ENCODE measurements around the gene SLC25A20. TPM values are rescaled to one million over a fixed set of nuclear protein-coding genes. Genes with fewer than 3 reads are reported as not detected.

The SLC25A20 gene
- total RNA-seq, 4 donors from 2014 or later = 7.7 to 41.8 (median 15.3) TPM

GRCh38 chr3:48896936-48897335 is 1.7 kb downstream of the SLC25A20 start:
- TF ChIP-seq CTCF (IDR thresholded peaks at IDR 0.05) (no peak), POLR2A (IDR thresholded peaks at IDR 0.05) (no peak)
- Histone ChIP-seq H3K27me3 (no peaks in the 10 kb centered on the region), H3K27ac (no peak overlapping the region), H3K36me3 (no peaks in the 10 kb centered on the region), H3K4me1 (no peaks in the 10 kb centered on the region), H3K4me3 (no peak overlapping the region), H3K9me3 (no peaks in the 10 kb centered on the region)
- intact Hi-C loops (cut with DNase I; ENCODE audit: low total_unique reads) = no loop called here
- no peak for DNase-seq

GRCh38 chr3:48894516-48894915 is 4.2 kb downstream of the SLC25A20 start:
- Histone ChIP-seq H3K4me3 (no peak overlapping the region), H3K27me3 (no peaks in the 10 kb centered on the region), H3K4me1 (no peaks in the 10 kb centered on the region), H3K9me3 (no peaks in the 10 kb centered on the region), H3K27ac (no peak overlapping the region), H3K36me3 (no peaks in the 10 kb centered on the region)
- TF ChIP-seq POLR2A (IDR thresholded peaks at IDR 0.05) (no peak), CTCF (IDR thresholded peaks at IDR 0.05) (no peak)
- DNase-seq = no peak
- intact Hi-C loops (cut with DNase I; ENCODE audit: low total_unique reads) = no loop called here

- Histone ChIP-seq H3K27me3 (no peaks in the 10 kb centered on the region), H3K4me3 (no peak overlapping the region), H3K27ac (no peak overlapping the region), H3K9me3 (no peaks in the 10 kb centered on the region), H3K4me1 (no peaks in the 10 kb centered on the region), H3K36me3 (no peaks in the 10 kb centered on the region)
- intact Hi-C loops (cut with DNase I; ENCODE audit: low total_unique reads) = no loop called here
- DNase-seq = no peak
- TF ChIP-seq CTCF (IDR thresholded peaks at IDR 0.05) (no peak), POLR2A (IDR thresholded peaks at IDR 0.05) (no peak)
These were observed 7.1 kb downstream of the SLC25A20 start for GRCh38 chr3:48891606-48892005.

- Histone ChIP-seq H3K36me3 (no peaks in the 10 kb centered on the region), H3K27me3 (no peaks in the 10 kb centered on the region), H3K27ac (no peak overlapping the region), H3K4me3 (no peak overlapping the region), H3K4me1 (no peaks in the 10 kb centered on the region), H3K9me3 (no peaks in the 10 kb centered on the region)
- TF ChIP-seq CTCF (IDR thresholded peaks at IDR 0.05) (no peak), POLR2A (IDR thresholded peaks at IDR 0.05) (no peak)
- intact Hi-C loops (cut with DNase I; ENCODE audit: low total_unique reads) = no loop called here
- DNase-seq = no peak
These were observed 12.9 kb downstream of the SLC25A20 start for GRCh38 chr3:48885753-48886152.

- Histone ChIP-seq H3K27me3 (no peaks in the 10 kb centered on the region), H3K9me3 (no peaks in the 10 kb centered on the region), H3K27ac (no peak overlapping the region), H3K36me3 (no peaks in the 10 kb centered on the region), H3K4me1 (no peaks in the 10 kb centered on the region), H3K4me3 (no peak overlapping the region)
- no peak for DNase-seq
- intact Hi-C loops (cut with DNase I; ENCODE audit: low total_unique reads) = no loop called here
- TF ChIP-seq POLR2A (IDR thresholded peaks at IDR 0.05) = no peak
- no peak for TF ChIP-seq CTCF (IDR thresholded peaks at IDR 0.05)
These were observed 17.0 kb downstream of the SLC25A20 start for GRCh38 chr3:48881652-48882114.

All from uterus (tissue), 4 donors.